ENCODE measurements around the gene PAQR4. TPM values are rescaled to one million over a fixed set of nuclear protein-coding genes. Genes with fewer than 3 reads are reported as not detected.
A peak's percentile ranks its signal among the peaks of the same experiment; 100 is the strongest.

PAQR4 gene
- total and polyA plus RNA-seq, 2 of the 13 experiments (the other 11 are each of a cell fraction or from before 2014, with no cell fraction given), result 15.9 to 24.8 TPM

DNA sequence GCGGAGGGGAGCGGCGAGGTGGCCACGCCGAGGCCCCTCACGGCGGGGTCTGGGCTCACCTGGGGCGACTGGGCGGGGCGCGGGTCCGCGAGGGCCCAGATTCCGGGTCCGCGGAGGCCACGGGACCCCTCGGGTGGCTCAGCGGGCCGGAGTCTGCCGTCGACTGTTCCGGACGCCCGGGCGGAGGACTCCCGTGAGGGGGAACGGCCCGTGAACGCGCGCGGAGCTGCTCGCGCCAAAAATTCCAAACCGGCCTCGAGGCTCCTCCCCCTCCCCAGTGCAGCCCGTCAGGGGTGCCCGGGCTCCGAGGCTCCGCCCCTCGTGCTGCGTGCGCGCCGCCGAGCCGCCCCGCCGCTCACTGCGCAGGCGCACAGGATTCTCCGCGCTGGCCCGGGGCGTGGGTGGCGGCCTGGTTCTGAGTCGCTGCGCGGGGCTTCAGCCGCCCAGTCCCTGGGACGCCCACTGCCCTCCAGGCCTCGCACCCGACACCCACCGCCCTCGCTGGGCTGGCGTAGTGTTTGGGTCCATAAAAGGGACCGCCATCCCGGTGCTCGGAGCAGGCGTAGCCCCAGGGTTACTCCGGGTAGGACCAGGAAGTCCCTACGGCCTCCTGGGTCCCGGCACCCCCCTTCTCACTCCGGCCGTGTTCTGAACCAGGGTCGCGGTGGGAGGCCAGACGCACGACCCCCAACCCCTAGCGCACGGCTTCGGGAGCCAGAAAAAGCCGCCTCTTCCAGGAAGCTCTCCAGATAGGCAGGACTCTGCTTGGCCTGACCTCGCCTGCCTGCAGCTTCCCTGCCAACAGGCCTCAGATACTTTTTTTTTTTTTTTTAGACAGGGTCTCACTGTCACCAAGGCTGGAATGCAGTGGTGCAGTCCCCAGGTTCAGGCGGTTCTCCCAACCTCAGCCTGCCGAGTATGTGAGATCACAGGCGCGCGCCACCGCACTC, 11.4 kb downstream of the PAQR4 start, which contains the start of gene PKMYT1 (continued):
- TF ChIP-seq, protein P1, sequence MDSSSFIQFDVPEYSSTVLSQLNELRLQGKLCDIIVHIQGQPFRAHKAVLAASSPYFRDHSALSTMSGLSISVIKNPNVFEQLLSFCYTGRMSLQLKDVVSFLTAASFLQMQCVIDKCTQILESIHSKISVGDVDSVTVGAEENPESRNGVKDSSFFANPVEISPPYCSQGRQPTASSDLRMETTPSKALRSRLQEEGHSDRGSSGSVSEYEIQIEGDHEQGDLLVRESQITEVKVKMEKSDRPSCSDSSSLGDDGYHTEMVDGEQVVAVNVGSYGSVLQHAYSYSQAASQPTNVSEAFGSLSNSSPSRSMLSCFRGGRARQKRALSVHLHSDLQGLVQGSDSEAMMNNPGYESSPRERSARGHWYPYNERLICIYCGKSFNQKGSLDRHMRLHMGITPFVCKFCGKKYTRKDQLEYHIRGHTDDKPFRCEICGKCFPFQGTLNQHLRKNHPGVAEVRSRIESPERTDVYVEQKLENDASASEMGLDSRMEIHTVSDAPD (CRISPR knock-in tag; IDR thresholded peaks at IDR 0.05), result no peak
- TF ChIP-seq, protein P2, sequence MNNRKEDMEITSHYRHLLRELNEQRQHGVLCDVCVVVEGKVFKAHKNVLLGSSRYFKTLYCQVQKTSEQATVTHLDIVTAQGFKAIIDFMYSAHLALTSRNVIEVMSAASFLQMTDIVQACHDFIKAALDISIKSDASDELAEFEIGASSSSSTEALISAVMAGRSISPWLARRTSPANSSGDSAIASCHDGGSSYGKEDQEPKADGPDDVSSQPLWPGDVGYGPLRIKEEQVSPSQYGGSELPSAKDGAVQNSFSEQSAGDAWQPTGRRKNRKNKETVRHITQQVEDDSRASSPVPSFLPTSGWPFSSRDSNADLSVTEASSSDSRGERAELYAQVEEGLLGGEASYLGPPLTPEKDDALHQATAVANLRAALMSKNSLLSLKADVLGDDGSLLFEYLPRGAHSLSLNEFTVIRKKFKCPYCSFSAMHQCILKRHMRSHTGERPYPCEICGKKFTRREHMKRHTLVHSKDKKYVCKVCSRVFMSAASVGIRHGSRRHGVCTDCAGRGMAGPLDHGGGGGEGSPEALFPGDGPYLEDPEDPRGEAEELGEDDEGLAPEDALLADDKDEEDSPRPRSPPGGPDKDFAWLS (CRISPR knock-in tag; IDR thresholded peaks at IDR 0.05; ENCODE audit: borderline replicate concordance), result no peak
- TF ChIP-seq PHF20 (CRISPR knock-in tag; IDR thresholded peaks at IDR 0.05) (peak; percentile 61), ZNF207 (IDR thresholded peaks at IDR 0.05; ENCODE audit: borderline replicate concordance) (no peak), ZNF678 (CRISPR knock-in tag; IDR thresholded peaks at IDR 0.05) (no peak), CEBPG (CRISPR knock-in tag; IDR thresholded peaks at IDR 0.05) (no peak), SP4 (CRISPR knock-in tag; IDR thresholded peaks at IDR 0.05) (peak; percentile 91), AHR (CRISPR knock-in tag; IDR thresholded peaks at IDR 0.05) (no peak), DPF2 (CRISPR knock-in tag; IDR thresholded peaks at IDR 0.05; ENCODE audit: borderline replicate concordance, low read depth) (no peak), HIVEP1 (CRISPR knock-in tag; IDR thresholded peaks at IDR 0.05) (no peak), ZFP41 (CRISPR knock-in tag; IDR thresholded peaks at IDR 0.05; ENCODE audit: borderline replicate concordance) (no peak), SP1 (IDR thresholded peaks at IDR 0.05) (no peak), SP1 (CRISPR knock-in tag; IDR thresholded peaks at IDR 0.05) (peak; percentile 35; the same call in 1 of the 2 replicates)
- TF ChIP-seq, protein P3, sequence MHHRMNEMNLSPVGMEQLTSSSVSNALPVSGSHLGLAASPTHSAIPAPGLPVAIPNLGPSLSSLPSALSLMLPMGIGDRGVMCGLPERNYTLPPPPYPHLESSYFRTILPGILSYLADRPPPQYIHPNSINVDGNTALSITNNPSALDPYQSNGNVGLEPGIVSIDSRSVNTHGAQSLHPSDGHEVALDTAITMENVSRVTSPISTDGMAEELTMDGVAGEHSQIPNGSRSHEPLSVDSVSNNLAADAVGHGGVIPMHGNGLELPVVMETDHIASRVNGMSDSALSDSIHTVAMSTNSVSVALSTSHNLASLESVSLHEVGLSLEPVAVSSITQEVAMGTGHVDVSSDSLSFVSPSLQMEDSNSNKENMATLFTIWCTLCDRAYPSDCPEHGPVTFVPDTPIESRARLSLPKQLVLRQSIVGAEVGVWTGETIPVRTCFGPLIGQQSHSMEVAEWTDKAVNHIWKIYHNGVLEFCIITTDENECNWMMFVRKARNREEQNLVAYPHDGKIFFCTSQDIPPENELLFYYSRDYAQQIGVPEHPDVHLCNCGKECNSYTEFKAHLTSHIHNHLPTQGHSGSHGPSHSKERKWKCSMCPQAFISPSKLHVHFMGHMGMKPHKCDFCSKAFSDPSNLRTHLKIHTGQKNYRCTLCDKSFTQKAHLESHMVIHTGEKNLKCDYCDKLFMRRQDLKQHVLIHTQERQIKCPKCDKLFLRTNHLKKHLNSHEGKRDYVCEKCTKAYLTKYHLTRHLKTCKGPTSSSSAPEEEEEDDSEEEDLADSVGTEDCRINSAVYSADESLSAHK (CRISPR knock-in tag; IDR thresholded peaks at IDR 0.05; ENCODE audit: borderline replicate concordance), result no peak
- TF ChIP-seq, protein P4, sequence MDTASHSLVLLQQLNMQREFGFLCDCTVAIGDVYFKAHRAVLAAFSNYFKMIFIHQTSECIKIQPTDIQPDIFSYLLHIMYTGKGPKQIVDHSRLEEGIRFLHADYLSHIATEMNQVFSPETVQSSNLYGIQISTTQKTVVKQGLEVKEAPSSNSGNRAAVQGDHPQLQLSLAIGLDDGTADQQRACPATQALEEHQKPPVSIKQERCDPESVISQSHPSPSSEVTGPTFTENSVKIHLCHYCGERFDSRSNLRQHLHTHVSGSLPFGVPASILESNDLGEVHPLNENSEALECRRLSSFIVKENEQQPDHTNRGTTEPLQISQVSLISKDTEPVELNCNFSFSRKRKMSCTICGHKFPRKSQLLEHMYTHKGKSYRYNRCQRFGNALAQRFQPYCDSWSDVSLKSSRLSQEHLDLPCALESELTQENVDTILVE (CRISPR knock-in tag; IDR thresholded peaks at IDR 0.05), result no peak
- TF ChIP-seq, protein P5, sequence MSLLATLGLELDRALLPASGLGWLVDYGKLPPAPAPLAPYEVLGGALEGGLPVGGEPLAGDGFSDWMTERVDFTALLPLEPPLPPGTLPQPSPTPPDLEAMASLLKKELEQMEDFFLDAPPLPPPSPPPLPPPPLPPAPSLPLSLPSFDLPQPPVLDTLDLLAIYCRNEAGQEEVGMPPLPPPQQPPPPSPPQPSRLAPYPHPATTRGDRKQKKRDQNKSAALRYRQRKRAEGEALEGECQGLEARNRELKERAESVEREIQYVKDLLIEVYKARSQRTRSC (CRISPR knock-in tag; IDR thresholded peaks at IDR 0.05; ENCODE audit: low read depth), result no peak
- TF ChIP-seq, protein P6, sequence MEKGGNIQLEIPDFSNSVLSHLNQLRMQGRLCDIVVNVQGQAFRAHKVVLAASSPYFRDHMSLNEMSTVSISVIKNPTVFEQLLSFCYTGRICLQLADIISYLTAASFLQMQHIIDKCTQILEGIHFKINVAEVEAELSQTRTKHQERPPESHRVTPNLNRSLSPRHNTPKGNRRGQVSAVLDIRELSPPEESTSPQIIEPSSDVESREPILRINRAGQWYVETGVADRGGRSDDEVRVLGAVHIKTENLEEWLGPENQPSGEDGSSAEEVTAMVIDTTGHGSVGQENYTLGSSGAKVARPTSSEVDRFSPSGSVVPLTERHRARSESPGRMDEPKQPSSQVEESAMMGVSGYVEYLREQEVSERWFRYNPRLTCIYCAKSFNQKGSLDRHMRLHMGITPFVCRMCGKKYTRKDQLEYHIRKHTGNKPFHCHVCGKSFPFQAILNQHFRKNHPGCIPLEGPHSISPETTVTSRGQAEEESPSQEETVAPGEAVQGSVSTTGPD (CRISPR knock-in tag; IDR thresholded peaks at IDR 0.05), result no peak
- TF ChIP-seq, protein P7, sequence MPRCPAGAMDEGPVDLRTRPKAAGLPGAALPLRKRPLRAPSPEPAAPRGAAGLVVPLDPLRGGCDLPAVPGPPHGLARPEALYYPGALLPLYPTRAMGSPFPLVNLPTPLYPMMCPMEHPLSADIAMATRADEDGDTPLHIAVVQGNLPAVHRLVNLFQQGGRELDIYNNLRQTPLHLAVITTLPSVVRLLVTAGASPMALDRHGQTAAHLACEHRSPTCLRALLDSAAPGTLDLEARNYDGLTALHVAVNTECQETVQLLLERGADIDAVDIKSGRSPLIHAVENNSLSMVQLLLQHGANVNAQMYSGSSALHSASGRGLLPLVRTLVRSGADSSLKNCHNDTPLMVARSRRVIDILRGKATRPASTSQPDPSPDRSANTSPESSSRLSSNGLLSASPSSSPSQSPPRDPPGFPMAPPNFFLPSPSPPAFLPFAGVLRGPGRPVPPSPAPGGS (CRISPR knock-in tag; IDR thresholded peaks at IDR 0.05), result peak; percentile 83; the same call in 1 of the 2 replicates
